ENCODE measurements around the gene P3H4.

- TF ChIP-seq CTCF (IDR thresholded peaks at IDR 0.05) (no peak), POLR2AphosphoS5 (IDR thresholded peaks at IDR 0.05) (no peak)
Observed at GRCh38 chr17:41785859-41786226, 25.9 kb downstream of the P3H4 start.

All from esophagus muscularis mucosa (tissue), 3 donors.